SK-N-SH (cell line): Measurements from ENCODE around the gene STK32C. TPM values are rescaled to one million over a fixed set of nuclear protein-coding genes. Genes with fewer than 3 reads are reported as not detected.
"Not testable (repeated sequence)": the region's sequence is repeated elsewhere in the genome, so short reads cannot be mapped to it uniquely, and the experiment has no call there.

Source experiments
- CTCF ChIA-PET: fragments of 300-600, 350-600 bp; formaldehyde crosslinking; extraction: SDS; loops from one replicate; lab custom pipeline; 2021; lab: Yijun Ruan, JAX
- POLR2A ChIA-PET: fragments of 350-600 bp; sonication (Branson Sonifier 250); formaldehyde crosslinking; extraction: SDS; loops from one replicate; lab custom pipeline; 2020; ENCODE audit warnings: antibody characterized with exemption, inconsistent platforms; lab: Yijun Ruan, JAX
- DNase-seq: peaks from one replicate; pipeline ENCODE4 v3.0.0; 2012
- H2AFZ ChIP-seq: fragments of 200-600 bp; sonication (generic); 2 replicates; pipeline ENCODE4 v1.8.1; 2016; ENCODE audit warnings: antibody characterized with exemption, mild to moderate bottlenecking, low read depth
- H3F3A ChIP-seq: fragments of 200-600 bp; sonication (generic); replicated peaks from 2 replicates; pipeline ENCODE3; 2016; ENCODE audit warnings: antibody characterized with exemption, mild to moderate bottlenecking; ENCODE audit not compliant: insufficient read depth
- H3K27ac ChIP-seq, 2 experiments: fragments of 200-500 bp in 1 of 2; fragments of 200-600 bp in 1 of 2; sonication (Bioruptor generic) in 1 of 2; sonication (generic), shearing (Covaris generic) in 1 of 2; 2 replicates each; pipeline versions ENCODE4 v1.5.1 to v1.6.1; 2014 to 2016; ENCODE audit warnings: low read depth in 2 of 2, inconsistent platforms in 1 of 2, low read length in 1 of 2, mild to moderate bottlenecking in 1 of 2, mixed read lengths in 1 of 2
- H3K27me3 ChIP-seq: fragments of 200-600 bp; sonication (generic), shearing (Covaris generic); 2 replicates; pipeline ENCODE4 v1.6.1; 2016; ENCODE audit warnings: mixed run types; ENCODE audit not compliant: insufficient read depth
- H3K36me3 ChIP-seq, 2 experiments: fragments of 200-500 bp in 1 of 2; fragments of 200-600 bp in 1 of 2; sonication (Bioruptor generic) in 1 of 2; sonication (generic) in 1 of 2; replicated peaks in 1 of 2; 2 replicates each; pipeline versions ENCODE3 to v1.5.1; 2014 to 2016; ENCODE audit warnings: low read length in 1 of 2, mild to moderate bottlenecking in 1 of 2; ENCODE audit not compliant: insufficient read depth in 2 of 2, control insufficient read depth in 1 of 2
- H3K4me1 ChIP-seq, 2 experiments: fragments of 200-500 bp in 1 of 2; fragments of 200-600 bp in 1 of 2; sonication (Bioruptor generic) in 1 of 2; sonication (generic), shearing (Covaris generic) in 1 of 2; 2 replicates each; pipeline versions ENCODE4 v1.5.1 to v1.6.1; 2014 to 2016; ENCODE audit warnings: low read depth in 1 of 2, low read length in 1 of 2, mixed run types in 1 of 2; ENCODE audit not compliant: insufficient read depth in 2 of 2, control insufficient read depth in 1 of 2
- H3K4me2 ChIP-seq: fragments of 200-600 bp; sonication (generic), shearing (Covaris generic); 2 replicates; pipeline ENCODE4 v1.6.1; 2017; ENCODE audit warnings: mixed run types
- H3K4me3 ChIP-seq, 2 experiments: fragments of 200-500 bp in 1 of 2; fragments of 200-600 bp in 1 of 2; sonication (Bioruptor generic) in 1 of 2; sonication (generic), shearing (Covaris generic) in 1 of 2; 2 replicates each; pipeline versions ENCODE4 v1.5.1 to v1.8.1; 2014 to 2016; ENCODE audit warnings: low read depth in 2 of 2, inconsistent platforms in 1 of 2, low read length in 1 of 2, mild to moderate bottlenecking in 1 of 2, mixed read lengths in 1 of 2, moderate library complexity in 1 of 2
- H3K79me2 ChIP-seq: fragments of 200-600 bp; sonication (generic); 2 replicates; pipeline ENCODE4 v1.8.1; 2017; ENCODE audit warnings: mild to moderate bottlenecking; ENCODE audit not compliant: insufficient read depth
- H3K9ac ChIP-seq: fragments of 200-600 bp; sonication (generic); 2 replicates; pipeline ENCODE4 v1.6.1; 2017; ENCODE audit warnings: mixed run types
- H3K9me2 ChIP-seq: fragments of 200-600 bp; sonication (generic); 2 replicates; pipeline ENCODE4 v1.6.1; 2017; ENCODE audit warnings: mixed run types
- H3K9me3 ChIP-seq: fragments of 200-600 bp; sonication (generic); 2 replicates; pipeline ENCODE4 v1.6.1; 2017; ENCODE audit warnings: mixed run types, mild to moderate bottlenecking, moderate library complexity
- H4K20me1 ChIP-seq: fragments of 200-600 bp; sonication (generic); 2 replicates; pipeline ENCODE4 v1.6.1; 2017; ENCODE audit warnings: mild to moderate bottlenecking, mixed run types; ENCODE audit not compliant: insufficient read depth
- CHD2 ChIP-seq: fragments of 150-350 bp; IDR thresholded peaks from 2 replicates; pipeline ENCODE4 v1.6.1; 2018; ENCODE audit warnings: low read length; ENCODE audit not compliant: partially characterized antibody
- FOXJ3 ChIP-seq: sonication (generic); formaldehyde crosslinking; IDR thresholded peaks from 2 replicates; pipeline ENCODE4 v1.5.1; 2020; ENCODE audit warnings: mild to moderate bottlenecking, missing genetic modification reagents
- FOXM1 ChIP-seq: IDR thresholded peaks from 2 replicates; pipeline ENCODE4 v1.4.0; 2012; ENCODE audit warnings: low read depth, mild to moderate bottlenecking
- GABPA ChIP-seq: IDR thresholded peaks from 2 replicates; pipeline ENCODE4 v1.4.0; 2012; ENCODE audit warnings: low read depth, mild to moderate bottlenecking
- GATA2 ChIP-seq: sonication (generic); formaldehyde crosslinking; IDR thresholded peaks from 2 replicates; pipeline ENCODE4 v1.5.0; 2020; ENCODE audit warnings: mild to moderate bottlenecking, missing genetic modification reagents
- MXI1 ChIP-seq: IDR thresholded peaks from 2 replicates; pipeline ENCODE4 v1.6.1; 2012; ENCODE audit warnings: mild to moderate bottlenecking, low read depth, low read length, improper control_type of control experiment
- NRF1 ChIP-seq: IDR thresholded peaks from 2 replicates; pipeline ENCODE4 v1.6.1; 2012; ENCODE audit warnings: low read depth, mild to moderate bottlenecking, low read length
- RFX5 ChIP-seq: IDR thresholded peaks from 2 replicates; pipeline ENCODE4 v1.6.1; 2012; ENCODE audit warnings: mild to moderate bottlenecking, improper control_type of control experiment, low read length
- RXRA ChIP-seq: IDR thresholded peaks from 2 replicates; pipeline ENCODE4 v1.4.0; 2012; ENCODE audit warnings: low read depth, mild to moderate bottlenecking, borderline replicate concordance
- SIN3A ChIP-seq: IDR thresholded peaks from 2 replicates; pipeline ENCODE4 v1.6.1; 2012; ENCODE audit warnings: low read depth, mild to moderate bottlenecking, low read length, moderate library complexity, borderline replicate concordance
- SMC3 ChIP-seq: IDR thresholded peaks from 2 replicates; pipeline ENCODE4 v1.6.1; 2012; ENCODE audit warnings: low read depth, low read length, improper control_type of control experiment
- TCF12 ChIP-seq: IDR thresholded peaks from 2 replicates; pipeline ENCODE4 v1.4.0; 2012
- TEAD4 ChIP-seq: IDR thresholded peaks from 2 replicates; pipeline ENCODE4 v1.4.0; 2012; ENCODE audit warnings: mild to moderate bottlenecking, borderline replicate concordance; ENCODE audit not compliant: insufficient read depth
- WGBS: methylation state at CpG from one replicate; pipeline ENCODE4 v1.1.6; 2017; ENCODE audit warnings: low lambda C conversion rate; 5-methylcytosine and 5-hydroxymethylcytosine counted together
- polyA plus RNA-seq, 3 experiments: library from polyadenylated mRNA; depleted of rRNA; stranded (reverse); fragments of >200 nt; gene quantifications; 2 replicates each; pipeline ENCODE4 v1.2.3, GENCODE V29; 2012
- TF ChIP-seq, protein P1 (sequence below): fragments of 200-600 bp; sonication (generic); IDR thresholded peaks from 2 replicates; pipeline ENCODE4 v1.6.1; 2017; ENCODE audit warnings: antibody characterized with exemption, mild to moderate bottlenecking, moderate library complexity
- TF ChIP-seq, protein P2 (sequence below): fragments of 150-350 bp; IDR thresholded peaks from 2 replicates; pipeline ENCODE4 v1.6.1; 2016; ENCODE audit warnings: mild to moderate bottlenecking, low read depth, low read length
- TF ChIP-seq, protein P3 (sequence below): IDR thresholded peaks from 2 replicates; pipeline ENCODE4 v1.4.0; 2012; ENCODE audit warnings: low read depth
- TF ChIP-seq, protein P4 (sequence below): IDR thresholded peaks from 2 replicates; pipeline ENCODE4; 2012

The STK32C gene
- polyA plus RNA-seq, 1 of the 3 experiments (the other 2 are of a cell fraction), result 27.8 TPM

DNA sequence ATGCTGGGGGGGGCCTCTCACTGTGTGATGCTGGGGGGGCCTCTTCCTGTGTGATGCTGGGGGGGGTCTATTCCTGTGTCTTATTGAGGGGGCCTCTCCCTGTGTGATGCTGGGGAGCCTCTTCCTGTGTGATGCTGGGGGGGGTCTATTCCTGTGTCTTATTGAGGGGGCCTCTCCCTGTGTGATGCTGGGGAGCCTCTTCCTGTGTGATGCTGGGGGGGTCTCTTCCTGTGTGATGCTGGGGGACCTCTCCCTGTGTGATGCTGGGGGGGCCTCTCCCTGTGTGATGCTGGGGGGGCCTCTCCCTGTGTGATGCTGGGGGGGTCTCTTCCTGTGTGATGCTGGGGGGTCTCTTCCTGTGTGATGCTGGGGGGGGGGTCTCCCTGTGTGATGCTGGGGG lies 147.5 kb downstream of the STK32C start:
- not testable (repeated sequence) for H3K9me2 ChIP-seq

DNA sequence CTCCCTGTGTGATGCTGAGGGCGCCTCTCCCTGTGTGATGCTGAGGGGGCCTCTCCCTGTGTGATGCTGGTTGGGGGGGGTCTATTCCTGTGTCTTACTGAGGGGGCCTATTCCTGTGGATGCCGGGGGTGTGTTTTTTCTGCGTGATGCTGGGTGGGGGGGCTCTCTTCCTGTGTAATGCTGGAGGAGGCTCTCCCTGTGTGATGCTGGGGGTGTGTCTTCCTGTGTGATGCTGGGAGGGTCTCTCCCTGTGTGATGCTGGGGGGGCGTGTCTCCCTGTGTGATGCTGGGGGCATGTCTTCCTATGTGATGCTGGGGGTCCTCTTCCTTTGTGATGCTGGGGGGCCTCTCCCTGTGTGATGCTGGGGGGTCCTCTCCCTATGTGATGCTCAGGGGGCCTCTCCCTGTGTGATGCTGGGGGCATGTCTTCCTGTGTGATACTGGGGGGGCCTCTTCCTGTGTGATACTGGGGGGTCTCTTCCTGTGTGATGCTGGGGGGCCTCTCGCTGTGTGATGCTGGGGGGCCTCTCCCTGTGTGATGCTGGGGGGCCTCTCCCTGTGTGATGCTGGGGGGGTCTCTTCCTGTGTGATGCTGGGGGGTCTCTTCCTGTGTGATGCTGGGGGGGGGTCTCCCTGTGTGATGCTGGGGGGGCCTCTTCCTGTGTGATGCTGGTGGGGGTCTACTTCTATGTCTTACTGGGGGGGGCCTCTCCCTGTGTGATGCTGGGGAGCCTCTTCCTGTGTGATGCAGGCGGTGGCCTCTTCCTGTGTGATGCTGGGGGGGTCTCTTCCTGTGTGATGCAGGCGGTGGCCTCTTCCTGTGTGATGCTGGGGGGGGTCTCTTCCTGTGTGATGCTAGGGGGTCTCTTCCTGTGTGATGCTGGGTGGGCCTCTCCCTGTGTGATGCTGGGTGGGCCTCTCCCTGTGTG lies 148.2 kb downstream of the STK32C start:
- H3K36me3 ChIP-seq, H3F3A ChIP-seq, H3K79me2 ChIP-seq, H4K20me1 ChIP-seq, H3K9me2 ChIP-seq, POLR2A ChIA-PET, H3K27me3 ChIP-seq, H2AFZ ChIP-seq, H3K4me2 ChIP-seq, H3K9ac ChIP-seq, CTCF ChIA-PET, H3K9me3 ChIP-seq: not testable (repeated sequence)
- Histone ChIP-seq H3K4me1 (peaks cover 0 to 19% of the 10 kb centered on the region in 2 experiments; a peak in 1 of 4 replicates), H3K4me3 (peak overlapping the region in 1 of 2 experiments; percentile 25; a peak in 1 of 4 replicates), H3K27ac (peak overlapping the region in 1 of 2 experiments; percentile 58; a peak in 1 of 4 replicates)
- DNase-seq, result peak; percentile 80
- no CpG with 5 or more reads among the region's 7 CpGs for WGBS

More for the DNA sequence above, 147.5 kb downstream of the STK32C start:
- DNase-seq, POLR2A ChIA-PET, H3F3A ChIP-seq, H3K79me2 ChIP-seq, CTCF ChIA-PET, H3K27ac ChIP-seq, H2AFZ ChIP-seq, H3K4me2 ChIP-seq, H3K36me3 ChIP-seq, H3K9me3 ChIP-seq, H3K9ac ChIP-seq, H3K27me3 ChIP-seq, H4K20me1 ChIP-seq, H3K4me3 ChIP-seq: not testable (repeated sequence)
- H3K4me1 ChIP-seq, result peaks cover 0 to 19% of the 10 kb centered on the region in 2 experiments; a peak in 1 of 4 replicates

DNA sequence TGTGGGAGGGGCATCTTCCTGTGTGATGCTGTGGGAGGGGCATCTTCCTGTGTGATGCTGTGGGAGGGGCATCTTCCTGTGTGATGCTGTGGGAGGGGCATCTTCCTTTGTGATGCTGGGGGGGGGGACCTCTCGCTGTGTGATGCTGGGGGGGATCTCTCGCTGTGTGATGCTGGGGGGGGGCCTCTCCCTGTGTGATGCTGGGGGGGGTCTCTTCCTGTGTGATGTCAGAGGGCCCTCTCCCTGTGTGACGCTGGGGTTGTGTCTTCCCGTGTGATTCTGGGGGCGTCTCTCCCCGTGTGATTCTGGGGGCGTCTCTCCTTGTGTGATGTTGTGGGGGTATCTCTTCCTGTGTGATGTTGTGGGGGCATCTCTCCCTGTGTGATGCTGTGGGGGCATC lies 148.9 kb downstream of the STK32C start:
- Histone ChIP-seq H3K4me2 (no peak overlapping the region), H3K79me2 (no peaks in the 10 kb centered on the region), H2AFZ (no peak overlapping the region), H3K4me3 (peak overlapping the region in 1 of 2 experiments; percentile 25; a peak in 1 of 4 replicates), H3K36me3 (no peaks in the 10 kb centered on the region), H3K4me1 (peaks cover 0 to 19% of the 10 kb centered on the region in 2 experiments; a peak in 1 of 4 replicates), H3K9me3 (no peaks in the 10 kb centered on the region), H4K20me1 (no peaks in the 10 kb centered on the region), H3K9me2 (no peaks in the 10 kb centered on the region), H3K27me3 (no peaks in the 10 kb centered on the region), H3F3A (no peaks in the 10 kb centered on the region), H3K27ac (peak overlapping the region in 1 of 2 experiments; percentile 58; a peak in 1 of 4 replicates), H3K9ac (no peak overlapping the region)
- ChIA-PET POLR2A (no interaction called here), CTCF (interaction anchor here (1.0 kb wide), 2 partner anchors 16 to 136 kb away, joined by 3 to 4 read pairs; no protein-coding TSS in a partner anchor)
- DNase-seq, result peak; percentile 71
- 42% methylated on average over 4 of the region's 7 CpGs for WGBS
- no peak for TF ChIP-seq TEAD4
- TF ChIP-seq, protein P1, sequence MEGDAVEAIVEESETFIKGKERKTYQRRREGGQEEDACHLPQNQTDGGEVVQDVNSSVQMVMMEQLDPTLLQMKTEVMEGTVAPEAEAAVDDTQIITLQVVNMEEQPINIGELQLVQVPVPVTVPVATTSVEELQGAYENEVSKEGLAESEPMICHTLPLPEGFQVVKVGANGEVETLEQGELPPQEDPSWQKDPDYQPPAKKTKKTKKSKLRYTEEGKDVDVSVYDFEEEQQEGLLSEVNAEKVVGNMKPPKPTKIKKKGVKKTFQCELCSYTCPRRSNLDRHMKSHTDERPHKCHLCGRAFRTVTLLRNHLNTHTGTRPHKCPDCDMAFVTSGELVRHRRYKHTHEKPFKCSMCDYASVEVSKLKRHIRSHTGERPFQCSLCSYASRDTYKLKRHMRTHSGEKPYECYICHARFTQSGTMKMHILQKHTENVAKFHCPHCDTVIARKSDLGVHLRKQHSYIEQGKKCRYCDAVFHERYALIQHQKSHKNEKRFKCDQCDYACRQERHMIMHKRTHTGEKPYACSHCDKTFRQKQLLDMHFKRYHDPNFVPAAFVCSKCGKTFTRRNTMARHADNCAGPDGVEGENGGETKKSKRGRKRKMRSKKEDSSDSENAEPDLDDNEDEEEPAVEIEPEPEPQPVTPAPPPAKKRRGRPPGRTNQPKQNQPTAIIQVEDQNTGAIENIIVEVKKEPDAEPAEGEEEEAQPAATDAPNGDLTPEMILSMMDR, result no peak
- TF ChIP-seq, protein P2, sequence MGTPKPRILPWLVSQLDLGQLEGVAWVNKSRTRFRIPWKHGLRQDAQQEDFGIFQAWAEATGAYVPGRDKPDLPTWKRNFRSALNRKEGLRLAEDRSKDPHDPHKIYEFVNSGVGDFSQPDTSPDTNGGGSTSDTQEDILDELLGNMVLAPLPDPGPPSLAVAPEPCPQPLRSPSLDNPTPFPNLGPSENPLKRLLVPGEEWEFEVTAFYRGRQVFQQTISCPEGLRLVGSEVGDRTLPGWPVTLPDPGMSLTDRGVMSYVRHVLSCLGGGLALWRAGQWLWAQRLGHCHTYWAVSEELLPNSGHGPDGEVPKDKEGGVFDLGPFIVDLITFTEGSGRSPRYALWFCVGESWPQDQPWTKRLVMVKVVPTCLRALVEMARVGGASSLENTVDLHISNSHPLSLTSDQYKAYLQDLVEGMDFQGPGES, result no peak
- TF ChIP-seq FOXM1, result no peak
- TF ChIP-seq, protein P3, sequence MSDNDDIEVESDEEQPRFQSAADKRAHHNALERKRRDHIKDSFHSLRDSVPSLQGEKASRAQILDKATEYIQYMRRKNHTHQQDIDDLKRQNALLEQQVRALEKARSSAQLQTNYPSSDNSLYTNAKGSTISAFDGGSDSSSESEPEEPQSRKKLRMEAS, result no peak
- TF ChIP-seq SMC3, result no peak
- no peak for TF ChIP-seq NRF1
- no peak for TF ChIP-seq TCF12
- no peak for TF ChIP-seq FOXJ3 (CRISPR knock-in tag)
- no peak for TF ChIP-seq RFX5
- TF ChIP-seq GATA2 (CRISPR knock-in tag), result no peak
- TF ChIP-seq, protein P4, sequence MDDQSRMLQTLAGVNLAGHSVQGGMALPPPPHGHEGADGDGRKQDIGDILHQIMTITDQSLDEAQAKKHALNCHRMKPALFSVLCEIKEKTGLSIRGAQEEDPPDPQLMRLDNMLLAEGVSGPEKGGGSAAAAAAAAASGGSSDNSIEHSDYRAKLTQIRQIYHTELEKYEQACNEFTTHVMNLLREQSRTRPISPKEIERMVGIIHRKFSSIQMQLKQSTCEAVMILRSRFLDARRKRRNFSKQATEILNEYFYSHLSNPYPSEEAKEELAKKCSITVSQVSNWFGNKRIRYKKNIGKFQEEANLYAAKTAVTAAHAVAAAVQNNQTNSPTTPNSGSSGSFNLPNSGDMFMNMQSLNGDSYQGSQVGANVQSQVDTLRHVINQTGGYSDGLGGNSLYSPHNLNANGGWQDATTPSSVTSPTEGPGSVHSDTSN, result no peak
- no peak for TF ChIP-seq GABPA
- no peak for TF ChIP-seq SIN3A
- TF ChIP-seq MXI1, result no peak
- no peak for TF ChIP-seq CHD2
- TF ChIP-seq RXRA, result no peak
